ENCODE results near the gene KY. TPM values are rescaled to one million over a fixed set of nuclear protein-coding genes. Genes with fewer than 3 reads are reported as not detected.

The KY gene
- total and polyA plus RNA-seq, 2 experiments from 2014 or later, result not detected

DNA sequence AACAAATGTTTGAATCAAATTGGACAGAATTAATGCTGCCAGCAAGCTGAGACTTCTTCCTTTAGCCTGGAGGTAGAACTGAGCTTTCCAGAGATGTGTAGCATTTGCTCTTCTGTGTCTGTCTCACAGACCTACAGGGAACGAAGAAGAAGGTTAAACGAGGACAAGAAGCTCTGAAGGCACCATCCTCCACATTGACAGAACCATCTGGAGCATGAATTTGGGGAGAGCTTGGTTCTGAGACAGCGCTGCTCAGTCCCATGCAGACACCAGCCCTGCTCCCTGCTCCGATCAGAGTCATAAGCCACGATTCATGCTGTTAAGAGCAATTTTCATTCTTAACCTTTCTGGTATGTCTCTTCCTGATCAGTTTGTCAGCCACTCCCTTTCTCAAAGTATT, 7.7 kb upstream of the KY start:
- ATAC-seq (no peak), DNase-seq (ENCODE audit: low spot score) (no peak)
- H3K27ac ChIP-seq (ENCODE audit: low read depth), result no peak overlapping the region
- no peak for TF ChIP-seq ZNF331 (CRISPR knock-in tag; IDR thresholded peaks at IDR 0.05; ENCODE audit: low read depth)
- TF ChIP-seq CREB1 (CRISPR knock-in tag; IDR thresholded peaks at IDR 0.05; ENCODE audit: low read depth), result no peak
- TF ChIP-seq ZNF114 (CRISPR knock-in tag; IDR thresholded peaks at IDR 0.05), result no peak
- no peak for TF ChIP-seq EZH2 (IDR thresholded peaks at IDR 0.05; ENCODE audit: low read depth, unreplicated experiment)
- TF ChIP-seq EZH2phosphoT487 (IDR thresholded peaks at IDR 0.05; ENCODE audit: unreplicated experiment), result no peak
- no peak for TF ChIP-seq ETS1 (IDR thresholded peaks at IDR 0.05)
- no peak for TF ChIP-seq POLR2AphosphoS5 (IDR thresholded peaks at IDR 0.05; ENCODE audit: low read depth)
- TF ChIP-seq NANOG (IDR thresholded peaks at IDR 0.05; ENCODE audit: borderline replicate concordance), result no peak
- no peak for TF ChIP-seq ZNF462 (CRISPR knock-in tag; IDR thresholded peaks at IDR 0.05)
- no peak for TF ChIP-seq CTCF (conservative IDR thresholded peaks at IDR 0.05; ENCODE audit: low read depth in 2 of 2)
- TF ChIP-seq REST (IDR thresholded peaks at IDR 0.05; ENCODE audit: unreplicated experiment), result no peak
- peaks cover 31% of the 10 kb centered on the region for H3K27me3 ChIP-seq (ENCODE audit: insufficient read depth)
- H3K4me1 Mint-ChIP-seq, result no peaks in the 10 kb centered on the region; the same call in 2 of the 3 replicates
- H3K36me3 Mint-ChIP-seq (ENCODE audit: low read depth), result no peaks in the 10 kb centered on the region
- no peak overlapping the region for H2AFZ ChIP-seq
- peaks cover 25% of the 10 kb centered on the region for H3K27me3 Mint-ChIP-seq (ENCODE audit: insufficient read depth, low read depth, poor library complexity)
- H3K4me1 ChIP-seq (ENCODE audit: insufficient read depth), result no peaks in the 10 kb centered on the region
- H3K9me3 Mint-ChIP-seq, result no peaks in the 10 kb centered on the region
- H3K4me3 ChIP-seq, result no peak overlapping the region
- no peaks in the 10 kb centered on the region for H3F3A ChIP-seq (replicated peaks; ENCODE audit: low read depth)
- H3K79me2 ChIP-seq (replicated peaks; ENCODE audit: insufficient read depth), result no peaks in the 10 kb centered on the region
- peaks cover 3% of the 10 kb centered on the region; the same call in 1 of the 2 replicates for H3K9me2 ChIP-seq (ENCODE audit: insufficient read depth)
- no peaks in the 10 kb centered on the region for H3K36me3 ChIP-seq (ENCODE audit: insufficient read depth)
- no peaks in the 10 kb centered on the region for H4K20me1 ChIP-seq (replicated peaks; ENCODE audit: insufficient read depth)
- no peak overlapping the region for H3K4me3 Mint-ChIP-seq
- no peak overlapping the region for H3K27ac Mint-ChIP-seq
- no peak overlapping the region for H3K4me2 ChIP-seq

Data from GM23338 (cell line).